Measurements from ENCODE around the gene GREB1. TPM values are rescaled to one million over a fixed set of nuclear protein-coding genes. Genes with fewer than 3 reads are reported as not detected.

Gene GREB1
- polyA plus RNA-seq, 1 experiment, result 0.12 TPM

DNA sequence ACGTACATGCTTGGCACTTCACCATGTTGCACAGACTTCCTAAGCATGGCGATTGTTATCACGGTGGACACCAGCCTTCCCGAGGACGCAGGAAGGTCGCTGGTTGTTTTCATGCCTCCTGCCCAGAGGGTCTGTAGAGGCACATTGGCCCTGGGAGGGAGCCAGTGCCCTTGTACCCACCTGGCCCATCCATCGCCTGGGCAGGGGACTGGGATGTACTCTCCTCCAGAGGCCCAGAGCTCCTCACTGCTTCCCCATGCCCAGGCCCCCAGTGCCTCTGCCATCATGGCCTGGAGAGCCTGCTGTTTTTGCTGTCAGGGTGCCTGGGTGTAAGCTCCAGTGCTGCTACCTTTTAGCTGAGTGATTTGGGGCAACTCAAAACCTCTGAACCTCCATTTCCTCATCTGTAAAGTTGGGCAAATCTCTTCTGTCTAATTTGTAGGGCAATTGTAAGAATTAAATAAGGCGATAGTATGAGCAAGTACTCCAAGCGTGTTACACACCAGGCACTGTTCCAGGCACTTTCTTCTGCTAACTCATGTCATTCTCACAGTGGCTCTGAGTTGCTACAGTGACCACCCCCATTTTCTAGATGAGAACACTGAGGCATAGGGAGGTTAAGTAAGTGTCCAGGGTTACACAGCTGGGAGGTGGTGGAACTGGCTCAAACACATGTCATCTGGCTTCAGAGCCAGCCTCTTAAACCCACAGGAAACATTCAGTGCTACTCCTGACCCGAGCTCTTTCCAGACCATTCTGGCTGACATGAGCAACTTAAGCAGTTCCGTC, 45.3 kb downstream of the GREB1 start:
- TF ChIP-seq, protein P1, sequence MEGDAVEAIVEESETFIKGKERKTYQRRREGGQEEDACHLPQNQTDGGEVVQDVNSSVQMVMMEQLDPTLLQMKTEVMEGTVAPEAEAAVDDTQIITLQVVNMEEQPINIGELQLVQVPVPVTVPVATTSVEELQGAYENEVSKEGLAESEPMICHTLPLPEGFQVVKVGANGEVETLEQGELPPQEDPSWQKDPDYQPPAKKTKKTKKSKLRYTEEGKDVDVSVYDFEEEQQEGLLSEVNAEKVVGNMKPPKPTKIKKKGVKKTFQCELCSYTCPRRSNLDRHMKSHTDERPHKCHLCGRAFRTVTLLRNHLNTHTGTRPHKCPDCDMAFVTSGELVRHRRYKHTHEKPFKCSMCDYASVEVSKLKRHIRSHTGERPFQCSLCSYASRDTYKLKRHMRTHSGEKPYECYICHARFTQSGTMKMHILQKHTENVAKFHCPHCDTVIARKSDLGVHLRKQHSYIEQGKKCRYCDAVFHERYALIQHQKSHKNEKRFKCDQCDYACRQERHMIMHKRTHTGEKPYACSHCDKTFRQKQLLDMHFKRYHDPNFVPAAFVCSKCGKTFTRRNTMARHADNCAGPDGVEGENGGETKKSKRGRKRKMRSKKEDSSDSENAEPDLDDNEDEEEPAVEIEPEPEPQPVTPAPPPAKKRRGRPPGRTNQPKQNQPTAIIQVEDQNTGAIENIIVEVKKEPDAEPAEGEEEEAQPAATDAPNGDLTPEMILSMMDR (IDR thresholded peaks at IDR 0.05; ENCODE audit: low read depth, low read length), result no peak
- H3K4me3 ChIP-seq (ENCODE audit: low read depth, low read length), result no peak overlapping the region
- H3K27me3 ChIP-seq (ENCODE audit: control insufficient read depth, insufficient read depth, low read length), result peaks cover 20% of the 10 kb centered on the region
- H3K27ac ChIP-seq (ENCODE audit: low read depth, low read length), result no peak overlapping the region
- POLR2A ChIA-PET, result no interaction called here
- DNase-seq (ENCODE audit: low read depth, low spot score), result no peak
- H3K9me3 ChIP-seq (ENCODE audit: control insufficient read depth, insufficient read depth, low read length), result peaks cover 3% of the 10 kb centered on the region; the same call in 1 of the 2 replicates
- CTCF ChIA-PET, result interaction anchor here (0.6 to 1.4 kb wide), 3 partner anchors 105 to 468 kb away, joined by 4 to 7 read pairs (median 5); a partner anchor contains a TSS

DNA sequence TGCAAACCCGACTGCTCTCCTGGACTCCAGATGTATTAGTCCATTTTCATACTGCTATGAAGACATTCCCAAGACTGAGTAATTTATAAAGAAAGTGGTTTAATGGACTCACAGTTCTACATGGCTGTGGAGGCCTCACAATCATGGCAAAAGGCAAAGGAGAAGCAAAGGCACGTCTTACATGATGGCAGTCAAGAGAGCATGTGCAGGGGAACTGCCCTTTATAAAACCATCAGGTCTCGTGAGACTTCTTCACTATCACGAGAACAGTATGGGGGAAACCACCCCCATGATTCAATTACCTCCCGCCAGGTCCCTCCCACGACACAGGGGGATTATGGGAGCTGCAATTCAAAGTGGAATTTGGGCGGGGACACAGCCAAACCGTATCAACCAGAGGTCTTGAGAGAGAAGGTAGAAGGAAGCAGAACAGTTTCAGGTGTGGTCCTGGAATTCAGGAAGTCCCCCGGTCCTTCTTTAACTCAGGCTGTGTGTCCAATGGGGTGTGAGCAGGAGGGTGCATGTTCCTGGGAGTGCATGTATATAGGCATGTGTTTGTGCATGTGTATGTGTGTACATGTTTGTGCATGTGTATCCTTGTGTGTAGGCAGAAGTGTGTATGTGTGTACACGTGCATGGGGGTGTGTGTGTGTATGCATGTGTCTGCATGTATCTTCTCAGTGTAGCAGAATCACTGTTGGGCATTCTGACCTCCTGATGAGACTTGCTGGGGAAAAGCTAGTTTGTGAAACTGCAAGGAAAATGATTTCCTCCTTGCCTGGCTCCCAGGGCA, 46.2 kb downstream of the GREB1 start:
- CTCF ChIA-PET, result interaction anchor here (1.4 kb wide), 1 partner anchor 447 kb away, joined by 7 read pairs; a partner anchor contains a TSS
- Histone ChIP-seq H3K9me3 (ENCODE audit: control insufficient read depth, insufficient read depth, low read length) (peaks cover 3% of the 10 kb centered on the region; the same call in 1 of the 2 replicates), H3K4me3 (ENCODE audit: low read depth, low read length) (no peak overlapping the region), H3K27ac (ENCODE audit: low read depth, low read length) (no peak overlapping the region), H3K27me3 (ENCODE audit: control insufficient read depth, insufficient read depth, low read length) (peaks cover 22% of the 10 kb centered on the region)
- TF ChIP-seq, protein P1 (IDR thresholded peaks at IDR 0.05; ENCODE audit: low read depth, low read length), result no peak
- DNase-seq (ENCODE audit: low read depth, low spot score), result no peak
- POLR2A ChIA-PET, result no interaction called here

DNA sequence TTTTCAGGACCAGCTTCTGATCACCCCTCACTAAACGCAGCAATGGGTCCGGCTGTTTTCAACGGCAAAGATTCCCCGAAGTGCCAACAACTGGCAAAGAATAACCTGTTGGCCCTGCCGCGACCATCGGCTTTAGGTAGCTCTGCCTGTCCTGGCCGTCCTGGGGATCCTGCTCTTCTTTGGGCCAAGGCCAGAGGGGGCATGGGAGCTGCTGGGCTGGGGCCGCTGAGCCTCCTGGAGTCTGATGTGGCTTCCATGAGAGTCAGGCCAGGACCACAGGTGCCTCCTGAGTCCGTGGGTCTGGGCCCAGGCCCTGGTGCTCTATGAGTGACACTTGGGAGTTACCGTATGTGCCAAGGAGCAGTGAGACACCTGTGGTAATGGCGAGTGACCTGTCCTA, 46.9 kb downstream of the GREB1 start:
- POLR2A ChIA-PET, result no interaction called here
- Histone ChIP-seq H3K9me3 (ENCODE audit: control insufficient read depth, insufficient read depth, low read length) (peaks cover 3% of the 10 kb centered on the region; the same call in 1 of the 2 replicates), H3K27me3 (ENCODE audit: control insufficient read depth, insufficient read depth, low read length) (peaks cover 24% of the 10 kb centered on the region), H3K4me3 (ENCODE audit: low read depth, low read length) (no peak overlapping the region), H3K27ac (ENCODE audit: low read depth, low read length) (no peak overlapping the region)
- CTCF ChIA-PET, result interaction anchor here (1.4 to 4.9 kb wide), 2 partner anchors 448 kb away, joined by 7 to 125 read pairs; a partner anchor contains a TSS
- TF ChIP-seq, protein P1 (IDR thresholded peaks at IDR 0.05; ENCODE audit: low read depth, low read length), result no peak
- DNase-seq (ENCODE audit: low read depth, low spot score), result no peak

DNA sequence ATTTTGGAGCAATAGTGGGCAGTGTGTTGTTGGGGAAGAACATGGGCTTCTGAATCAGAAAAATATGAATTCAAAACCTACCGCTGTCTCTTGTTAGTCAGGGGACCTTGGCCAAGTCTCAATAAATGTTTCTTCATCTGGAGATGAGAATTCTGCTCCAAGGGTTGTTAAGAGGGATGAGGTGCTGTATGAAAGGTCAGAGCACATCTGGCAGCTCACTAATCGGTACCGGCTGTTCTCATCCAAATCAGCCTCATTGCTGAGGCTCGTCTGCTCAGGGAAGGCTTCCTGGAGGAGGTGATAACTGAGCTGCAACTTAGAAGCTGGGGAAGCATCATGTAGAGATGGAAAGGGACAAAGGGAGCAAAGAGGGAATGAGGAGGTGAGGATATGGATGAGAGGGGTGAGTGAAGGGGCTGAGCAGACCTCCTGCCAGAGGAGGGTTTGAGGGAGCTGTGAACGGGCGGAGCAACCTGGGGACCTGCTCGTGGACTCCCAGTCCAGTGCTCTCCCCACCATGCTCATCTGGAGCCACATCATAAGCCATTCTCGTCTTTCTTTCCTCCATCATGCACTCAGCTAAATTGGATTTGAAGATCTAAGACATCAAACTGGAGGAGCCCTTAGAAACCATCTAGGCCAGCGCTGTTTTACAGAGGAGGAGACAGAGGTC, 47.4 kb downstream of the GREB1 start:
- DNase-seq (ENCODE audit: low read depth, low spot score), result no peak
- Histone ChIP-seq H3K9me3 (ENCODE audit: control insufficient read depth, insufficient read depth, low read length) (peaks cover 3% of the 10 kb centered on the region; the same call in 1 of the 2 replicates), H3K4me3 (ENCODE audit: low read depth, low read length) (no peak overlapping the region), H3K27me3 (ENCODE audit: control insufficient read depth, insufficient read depth, low read length) (peaks cover 29% of the 10 kb centered on the region), H3K27ac (ENCODE audit: low read depth, low read length) (no peak overlapping the region)
- TF ChIP-seq, protein P1 (IDR thresholded peaks at IDR 0.05; ENCODE audit: low read depth, low read length), result no peak
- ChIA-PET POLR2A (no interaction called here), CTCF (interaction anchor here (1.3 to 5.3 kb wide), 5 partner anchors 21 to 448 kb away, joined by 3 to 193 read pairs (median 43); partner anchors contain the start of gene E2F6)
